Peyer's patch (tissue), 4 donors: Measurements from ENCODE around the gene TRIP4. TPM values are rescaled to one million over a fixed set of nuclear protein-coding genes. Genes with fewer than 3 reads are reported as not detected.
"Not testable (repeated sequence)": the region's sequence is repeated elsewhere in the genome, so short reads cannot be mapped to it uniquely, and the experiment has no call there.

Experiments used
- DNase-seq, 3 donors: peaks; one replicate each; pipeline ENCODE4 v3.0.0-alpha.2; 2017 to 2019
- H3K27ac ChIP-seq, 4 donors: fragments of 200-600 bp; sonication (generic); one replicate each; pipeline ENCODE4 v1.5.1; 2016 to 2019
- H3K27me3 ChIP-seq, 2 donors: fragments of 200-600 bp; sonication (generic); one replicate each; pipeline ENCODE4 v1.5.1; 2019
- H3K36me3 ChIP-seq, 3 donors: fragments of 200-600 bp; sonication (generic); one replicate each; pipeline ENCODE4 v1.5.1; 2016 to 2019
- H3K4me1 ChIP-seq, 4 donors: fragments of 200-600 bp; sonication (generic); one replicate each; pipeline ENCODE4 v1.5.1; 2016 to 2019
- H3K4me3 ChIP-seq, 4 donors: fragments of 200-600 bp; sonication (generic); 1 replicate in 3 of 4; 2 replicates in 1 of 4; pipeline ENCODE4 v1.5.1; 2016 to 2019; ENCODE audit warnings: mild to moderate bottlenecking in 1 of 4
- H3K9me3 ChIP-seq, 4 donors: fragments of 200-600 bp; sonication (generic); one replicate each; pipeline ENCODE4 v1.5.1; 2016 to 2019; ENCODE audit warnings: mild to moderate bottlenecking in 1 of 4
- POLR2A ChIP-seq, 2 donors: fragments of 450-650 bp; IDR thresholded peaks; one replicate each; pipeline ENCODE4 v1.5.1; 2017; ENCODE audit warnings: antibody characterized with exemption in 2 of 2, mild to moderate bottlenecking in 2 of 2, moderate library complexity in 2 of 2
- total RNA-seq, 4 donors: library from RNA; depleted of rRNA; stranded (reverse); fragments of >200 nt; gene quantifications; one replicate each; pipeline ENCODE4 v1.1.0, GENCODE V29; 2016
- TF ChIP-seq, protein P1 (sequence below), 6 experiments: fragments of 450-650 bp in 4 of 6; fragments of 200-600 bp in 2 of 6; sonication (generic) in 1 of 6; IDR thresholded peaks; one replicate each; pipeline ENCODE4 v1.5.1; 2017 to 2019; ENCODE audit warnings: antibody characterized with exemption in 6 of 6, mild to moderate bottlenecking in 3 of 6, moderate library complexity in 1 of 6

TRIP4 gene
- total RNA-seq, 4 donors from 2014 or later: 18.9 to 61.9 (median 19.9) TPM

DNA sequence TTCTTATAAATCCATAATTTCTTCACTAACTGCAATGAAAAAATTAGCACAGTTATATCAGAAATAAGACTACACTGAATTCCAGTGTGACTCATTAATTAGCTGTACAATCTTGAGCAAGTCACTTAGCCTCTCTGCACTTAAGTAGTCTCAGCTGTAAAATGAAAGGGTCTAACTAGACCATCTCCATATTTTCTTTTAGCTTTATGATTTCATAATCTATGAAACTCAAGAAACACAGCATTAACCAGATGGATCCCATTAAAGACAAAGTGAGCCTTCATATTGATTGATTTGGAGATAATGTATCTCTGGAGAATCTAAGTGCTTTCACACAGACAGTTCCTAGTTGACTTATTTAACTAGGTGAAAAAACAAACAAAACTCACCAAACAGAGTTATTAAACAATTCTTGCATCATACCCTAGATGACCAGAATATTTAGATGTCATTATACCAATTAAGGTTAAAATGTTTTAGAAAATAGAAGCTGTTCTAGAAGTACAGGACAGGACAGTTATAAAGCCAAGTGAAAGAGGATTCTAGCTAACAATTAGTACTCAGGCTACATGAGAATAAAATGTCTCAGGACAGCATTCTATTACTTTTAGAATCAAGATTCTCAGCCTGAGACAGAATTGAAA lies 42.9 kb upstream of the TRIP4 start:
- Histone ChIP-seq H3K4me3 (no peak overlapping the region), H3K36me3 (no peaks in the 10 kb centered on the region), H3K9me3 (no peaks in the 10 kb centered on the region), H3K4me1 (no peaks in the 10 kb centered on the region), H3K27me3 (no peaks in the 10 kb centered on the region), H3K27ac (no peak overlapping the region)
- no peak for DNase-seq
- TF ChIP-seq POLR2A (IDR thresholded peaks at IDR 0.05): no peak
- TF ChIP-seq, protein P1, sequence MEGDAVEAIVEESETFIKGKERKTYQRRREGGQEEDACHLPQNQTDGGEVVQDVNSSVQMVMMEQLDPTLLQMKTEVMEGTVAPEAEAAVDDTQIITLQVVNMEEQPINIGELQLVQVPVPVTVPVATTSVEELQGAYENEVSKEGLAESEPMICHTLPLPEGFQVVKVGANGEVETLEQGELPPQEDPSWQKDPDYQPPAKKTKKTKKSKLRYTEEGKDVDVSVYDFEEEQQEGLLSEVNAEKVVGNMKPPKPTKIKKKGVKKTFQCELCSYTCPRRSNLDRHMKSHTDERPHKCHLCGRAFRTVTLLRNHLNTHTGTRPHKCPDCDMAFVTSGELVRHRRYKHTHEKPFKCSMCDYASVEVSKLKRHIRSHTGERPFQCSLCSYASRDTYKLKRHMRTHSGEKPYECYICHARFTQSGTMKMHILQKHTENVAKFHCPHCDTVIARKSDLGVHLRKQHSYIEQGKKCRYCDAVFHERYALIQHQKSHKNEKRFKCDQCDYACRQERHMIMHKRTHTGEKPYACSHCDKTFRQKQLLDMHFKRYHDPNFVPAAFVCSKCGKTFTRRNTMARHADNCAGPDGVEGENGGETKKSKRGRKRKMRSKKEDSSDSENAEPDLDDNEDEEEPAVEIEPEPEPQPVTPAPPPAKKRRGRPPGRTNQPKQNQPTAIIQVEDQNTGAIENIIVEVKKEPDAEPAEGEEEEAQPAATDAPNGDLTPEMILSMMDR (IDR thresholded peaks at IDR 0.05): no peak

DNA sequence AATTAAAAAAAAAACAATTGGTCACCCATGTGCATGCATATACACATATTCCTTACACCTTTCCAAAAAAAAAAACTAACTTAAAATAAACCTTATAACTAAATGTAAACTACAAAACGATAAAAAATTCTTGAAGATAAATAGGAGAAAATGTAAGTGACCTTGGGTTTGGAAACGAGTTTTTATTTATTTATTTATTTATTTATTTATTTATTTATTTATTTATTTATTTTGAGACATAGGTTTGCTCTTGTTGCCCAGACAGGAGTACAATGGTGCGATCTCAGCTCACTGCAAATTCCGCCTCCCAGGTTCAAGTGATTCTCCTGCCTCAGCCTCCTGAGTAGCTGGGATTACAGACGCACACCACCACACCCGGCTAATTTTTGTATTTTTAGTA lies 41.4 kb upstream of the TRIP4 start:
- H3K4me3 ChIP-seq, H3K27me3 ChIP-seq, H3K9me3 ChIP-seq, H3K36me3 ChIP-seq, H3K27ac ChIP-seq, DNase-seq, H3K4me1 ChIP-seq: not testable (repeated sequence)

- no peak for TF ChIP-seq POLR2A (IDR thresholded peaks at IDR 0.05)
- TF ChIP-seq, protein P1 (IDR thresholded peaks at IDR 0.05): no peak
- H3K4me1 ChIP-seq: no peaks in the 10 kb centered on the region
- no peak overlapping the region for H3K4me3 ChIP-seq
- no peaks in the 10 kb centered on the region for H3K9me3 ChIP-seq
- no peaks in the 10 kb centered on the region for H3K36me3 ChIP-seq
- H3K27me3 ChIP-seq: no peaks in the 10 kb centered on the region
- no peak overlapping the region for H3K27ac ChIP-seq
- DNase-seq: no peak
Observed at GRCh38 chr15:64348455-64348854, 39.2 kb upstream of the TRIP4 start.

GRCh38 chr15:64349375-64349774 lies 38.3 kb upstream of the TRIP4 start:
- Histone ChIP-seq H3K4me3 (no peak overlapping the region), H3K27me3 (no peaks in the 10 kb centered on the region), H3K9me3 (no peaks in the 10 kb centered on the region), H3K27ac (no peak overlapping the region), H3K4me1 (no peaks in the 10 kb centered on the region), H3K36me3 (no peaks in the 10 kb centered on the region)
- TF ChIP-seq POLR2A (IDR thresholded peaks at IDR 0.05): no peak
- TF ChIP-seq, protein P1 (IDR thresholded peaks at IDR 0.05): no peak
- no peak for DNase-seq

- no peak overlapping the region for H3K27ac ChIP-seq
- no peaks in the 10 kb centered on the region for H3K9me3 ChIP-seq
- TF ChIP-seq, protein P1 (IDR thresholded peaks at IDR 0.05): no peak
- TF ChIP-seq POLR2A (IDR thresholded peaks at IDR 0.05): no peak
- no peaks in the 10 kb centered on the region for H3K36me3 ChIP-seq
- H3K27me3 ChIP-seq: no peaks in the 10 kb centered on the region
- peaks cover 0 to 5% (median 0%) of the 10 kb centered on the region in 4 donors for H3K4me1 ChIP-seq
- no peak overlapping the region for H3K4me3 ChIP-seq
- no peak for DNase-seq
Observed at GRCh38 chr15:64351265-64351664, 36.4 kb upstream of the TRIP4 start.

GRCh38 chr15:64354688-64355344 lies 32.8 kb upstream of the TRIP4 start:
- Histone ChIP-seq H3K9me3 (no peaks in the 10 kb centered on the region), H3K4me1 (peaks cover 0 to 5% (median 0%) of the 10 kb centered on the region in 4 donors), H3K27ac (peak overlapping the region in 2 of 4 donors; percentile 68 to 79), H3K36me3 (no peaks in the 10 kb centered on the region), H3K27me3 (no peaks in the 10 kb centered on the region), H3K4me3 (peak overlapping the region; percentile 77 to 93 (median 82))
- no peak for DNase-seq
- TF ChIP-seq, protein P1 (IDR thresholded peaks at IDR 0.05): no peak
- TF ChIP-seq POLR2A (IDR thresholded peaks at IDR 0.05): no peak
